A375 (cell line): ENCODE measurements around the gene IQSEC2. TPM values are rescaled to one million over a fixed set of nuclear protein-coding genes. Genes with fewer than 3 reads are reported as not detected.

Source experiments
- small RNA-seq: library from RNA; depleted of rRNA; stranded (forward); fragments of <200 nt; gene quantifications from one replicate; pipeline ENCODE3, GENCODE V24; 2014
- total RNA-seq: library from RNA; depleted of rRNA; stranded (reverse); fragments of >200 nt; shearing (Covaris generic); gene quantifications from 2 replicates; pipeline ENCODE4 v1.2.3, GENCODE V29; 2014; rRNA removed

Gene IQSEC2
- total RNA-seq: 7.6 and 11.2 TPM in 2 replicates

DNA sequence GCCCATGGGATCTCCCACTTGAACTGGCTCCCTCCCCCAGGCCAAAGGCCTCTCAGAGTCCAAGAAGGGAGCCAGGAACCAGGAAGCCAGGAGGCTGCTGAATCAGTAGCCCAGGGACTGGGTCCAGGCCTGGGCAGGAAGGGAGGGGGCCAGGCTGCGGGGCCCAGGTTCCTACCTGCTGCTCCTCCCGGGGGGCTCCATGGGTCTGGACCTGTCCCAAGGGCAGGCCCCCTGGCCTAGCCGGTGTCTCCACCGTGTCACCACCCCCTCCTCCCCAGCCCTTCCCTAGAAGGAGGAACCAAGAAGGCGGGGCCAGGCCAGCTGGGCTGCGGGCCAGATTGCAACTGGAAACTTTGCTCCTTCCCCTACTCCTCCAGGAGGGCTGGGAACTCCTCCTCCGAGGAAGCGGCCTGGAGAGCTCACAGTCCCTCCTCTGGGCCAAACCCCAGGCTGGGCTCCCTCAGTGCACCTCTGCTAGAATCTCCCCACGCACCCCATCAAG is at the start of gene IQSEC2:
Gene IQSEC2 (minus strand): TSS at position 264 of the 502 bp plus-strand sequence.

GRCh38 chrX:53224860-53225797 is 56.3 kb downstream of the IQSEC2 start, which contains the start of gene KDM5C:
KDM5C (minus strand) TSS chrX:53225207; CDS start chrX:53224889, 318 bp downstream.

Small RNAs within 50 kb of the gene (small RNA-seq; reads per million reads assigned to genes)
- gene RF00019: not detected

Other genes starting within 250 kb of the IQSEC2 start
- gene GPR173, start 232.8 kb downstream of the IQSEC2 start, total RNA-seq: not detected in 2 replicates
- gene TSPYL2, start 199.2 kb downstream of the IQSEC2 start, total RNA-seq: 19.0 and 19.7 TPM in 2 replicates
- 4.9 and 6.9 TPM in 2 replicates for gene KANTR, start 187.4 kb downstream of the IQSEC2 start, total RNA-seq
- 115 and 129 TPM in 2 replicates for gene KDM5C, start 56.4 kb downstream of the IQSEC2 start, total RNA-seq
- 49.6 and 57.3 TPM in 2 replicates for gene SMC1A, start 141.1 kb upstream of the IQSEC2 start, total RNA-seq
- gene RIBC1, start 141.3 kb upstream of the IQSEC2 start, total RNA-seq: 1.4 and 3.1 TPM in 2 replicates
- gene HSD17B10, start 152.8 kb upstream of the IQSEC2 start, total RNA-seq: 140 and 153 TPM in 2 replicates